Measurements from ENCODE around the gene TYROBP.
A peak's percentile ranks its signal among the peaks of the same experiment; 100 is the strongest.
"Not testable (repeated sequence)": the region's sequence is repeated elsewhere in the genome, so short reads cannot be mapped to it uniquely, and the experiment has no call there.

Gene TYROBP

DNA sequence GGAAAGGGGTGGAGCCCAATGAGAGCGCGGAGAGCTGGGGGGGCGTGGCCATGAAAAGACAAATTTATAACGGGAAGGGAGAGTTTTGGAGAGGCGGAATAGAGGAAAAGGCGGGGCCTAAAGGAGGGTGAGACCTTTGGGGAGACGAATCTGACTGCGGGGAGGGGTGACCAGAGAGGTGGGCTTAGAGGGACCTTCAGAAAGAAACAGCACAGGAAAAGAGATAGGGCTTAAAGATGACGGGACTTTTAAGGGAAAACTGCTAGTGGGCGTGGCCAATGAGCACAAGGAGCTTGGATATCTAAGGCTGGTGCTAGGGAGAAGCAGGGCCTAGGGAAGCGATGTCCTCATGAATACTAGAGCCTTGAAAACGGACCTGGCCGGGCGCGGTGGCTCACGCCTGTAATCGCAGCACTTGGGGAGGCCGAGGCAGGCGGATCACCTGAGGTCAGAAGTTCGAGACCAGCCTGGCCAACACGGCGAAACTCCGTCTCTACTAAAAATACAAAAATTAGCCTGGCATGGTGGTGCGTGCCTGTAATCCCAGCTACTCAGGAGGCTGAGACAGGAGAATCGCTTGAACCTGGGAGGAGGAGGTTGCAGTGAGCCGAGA, 37.9 kb downstream of the TYROBP start:
- not testable (repeated sequence) for DNase-seq (ENCODE audit: low spot score)

DNA sequence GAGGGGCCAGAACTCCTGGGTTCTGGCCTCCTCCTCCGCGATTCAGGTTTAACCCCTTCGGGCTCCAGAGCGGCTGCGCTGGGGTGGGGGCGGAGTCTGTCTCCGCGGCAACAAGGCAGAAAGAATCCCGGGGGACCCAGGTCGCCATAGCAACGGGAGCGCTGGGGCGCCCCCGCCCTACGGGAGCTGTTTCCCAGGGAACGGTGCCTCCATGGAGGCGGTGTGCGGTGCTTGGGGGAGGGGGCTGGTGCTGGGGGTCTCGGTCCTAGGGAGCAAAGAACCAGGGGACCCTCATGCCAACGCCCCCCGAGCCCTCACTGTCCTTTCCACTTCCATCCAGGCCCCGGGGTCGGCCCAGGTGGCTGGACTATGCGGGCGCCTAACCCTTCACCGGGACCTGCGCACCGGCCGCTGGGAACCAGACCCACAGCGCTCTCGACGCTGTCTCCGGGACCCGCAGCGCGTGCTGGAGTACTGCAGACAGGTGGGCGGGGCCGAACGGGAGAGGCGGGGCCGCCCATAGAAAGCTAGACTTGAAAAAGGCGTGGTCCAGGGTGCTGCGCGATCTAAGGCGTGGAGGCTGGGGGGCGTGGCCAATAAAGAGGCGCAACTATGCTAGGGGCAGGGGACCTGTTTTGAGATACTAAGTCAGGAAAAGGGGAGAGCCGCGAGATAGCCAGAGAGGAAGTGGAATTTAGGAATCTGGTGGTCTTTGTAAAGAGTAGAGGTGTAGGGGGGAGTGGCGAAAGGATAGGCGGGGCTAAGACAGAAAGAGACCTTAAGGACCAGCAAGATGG, 38.6 kb downstream of the TYROBP start:
- peak; percentile 67 for DNase-seq (ENCODE audit: low spot score)

DNA sequence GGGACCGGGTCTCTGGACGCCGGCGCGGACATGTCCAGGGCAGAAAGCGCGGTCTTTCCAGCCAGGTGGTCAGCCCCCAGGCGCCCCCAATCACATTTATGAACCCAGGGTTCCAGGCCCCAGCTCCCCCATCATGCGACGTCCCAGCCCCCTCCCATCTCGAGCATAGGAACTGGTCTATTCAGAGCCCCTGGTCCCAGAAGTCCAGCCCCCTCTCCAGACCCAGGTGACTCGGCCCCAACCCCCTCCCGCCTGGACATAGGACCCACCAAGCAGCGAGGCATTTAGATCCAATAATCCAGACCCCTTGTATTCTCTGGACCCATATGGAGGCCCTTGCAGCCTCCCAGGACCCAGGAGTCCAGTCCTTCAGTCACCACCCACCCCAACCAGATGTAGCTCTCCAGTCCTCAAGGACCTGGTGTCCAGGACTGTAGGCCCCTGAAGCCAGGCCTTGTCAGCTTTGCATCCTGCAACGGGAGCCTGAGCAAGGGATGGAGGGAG, 39.2 kb downstream of the TYROBP start:
- no peak for DNase-seq (ENCODE audit: low spot score)

DNA sequence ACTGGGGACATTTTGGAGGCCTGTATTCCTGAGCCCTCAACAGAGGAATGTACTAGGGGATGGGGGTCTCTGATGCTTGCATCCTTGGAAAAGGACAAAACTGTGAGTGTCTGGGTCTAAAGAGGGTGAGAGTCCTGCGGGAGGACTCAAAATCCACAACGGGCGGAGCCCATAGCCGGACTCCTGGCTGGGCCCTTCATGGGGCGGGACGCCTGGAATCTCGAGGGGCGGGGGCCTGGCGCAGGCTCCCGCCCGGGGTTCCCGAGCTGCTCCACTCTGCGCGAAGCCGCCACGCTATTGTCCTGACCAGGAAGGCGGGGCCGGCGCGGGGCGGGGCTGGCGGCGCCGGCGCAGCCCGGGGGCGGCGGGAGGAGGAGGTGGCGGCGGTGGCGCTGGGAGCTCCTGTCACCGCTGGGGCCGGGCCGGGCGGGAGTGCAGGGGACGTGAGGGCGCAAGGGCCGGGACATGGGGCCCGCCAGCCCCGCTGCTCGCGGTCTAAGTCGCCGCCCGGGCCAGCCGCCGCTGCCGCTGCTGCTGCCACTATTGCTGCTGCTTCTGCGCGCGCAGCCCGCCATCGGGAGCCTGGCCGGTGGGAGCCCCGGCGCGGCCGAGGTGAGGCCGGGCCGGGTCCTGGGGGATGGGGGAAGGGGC, 39.8 kb downstream of the TYROBP start, which contains the start of gene APLP1:
Gene APLP1 (plus strand): TSS at position 403 of the 651 bp plus-strand sequence. CDS start 63 bp downstream, at position 466.
- peak; percentile 40 for DNase-seq (ENCODE audit: low spot score)

DNA sequence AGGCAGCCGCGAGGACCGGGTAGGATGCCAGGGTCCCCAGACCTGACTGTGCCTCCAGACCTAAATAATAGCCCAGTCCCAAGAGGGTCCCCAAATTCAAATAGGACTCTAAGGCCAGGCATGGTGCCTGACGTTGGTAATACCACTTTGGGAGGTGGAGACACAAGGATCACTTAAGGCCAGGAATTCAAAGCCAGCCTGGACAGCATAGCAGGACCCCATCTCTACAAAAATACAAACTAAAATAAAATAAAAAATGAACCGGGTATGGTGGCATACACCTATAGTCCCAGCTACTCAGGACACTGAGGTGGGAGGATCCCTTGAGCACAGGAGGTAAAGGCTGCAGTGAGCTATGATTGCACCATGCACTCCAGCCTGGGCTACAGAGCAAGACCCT, 45.1 kb downstream of the TYROBP start:
- no peak for DNase-seq (ENCODE audit: low spot score)

DNA sequence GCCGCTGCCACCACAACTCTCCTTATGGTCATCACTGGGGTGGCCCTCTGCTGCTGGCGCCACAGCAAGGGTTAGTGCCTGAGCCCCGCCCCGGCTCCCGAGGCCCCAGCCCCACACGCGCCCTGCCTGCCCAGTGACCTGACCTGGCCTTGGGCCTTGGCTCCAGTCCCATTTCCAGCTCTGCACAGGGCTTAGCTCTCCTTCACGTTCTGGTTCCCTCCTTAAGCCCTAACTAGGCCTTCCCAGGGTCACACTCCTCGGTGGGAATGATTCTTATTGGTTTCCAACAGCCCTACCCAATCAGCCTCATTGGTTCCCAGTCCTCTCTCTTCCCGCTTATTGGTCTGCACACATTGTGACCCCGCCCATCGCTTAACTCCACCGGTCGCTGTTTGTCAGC, 45.6 kb downstream of the TYROBP start:
- no peak for DNase-seq (ENCODE audit: low spot score)

DNA sequence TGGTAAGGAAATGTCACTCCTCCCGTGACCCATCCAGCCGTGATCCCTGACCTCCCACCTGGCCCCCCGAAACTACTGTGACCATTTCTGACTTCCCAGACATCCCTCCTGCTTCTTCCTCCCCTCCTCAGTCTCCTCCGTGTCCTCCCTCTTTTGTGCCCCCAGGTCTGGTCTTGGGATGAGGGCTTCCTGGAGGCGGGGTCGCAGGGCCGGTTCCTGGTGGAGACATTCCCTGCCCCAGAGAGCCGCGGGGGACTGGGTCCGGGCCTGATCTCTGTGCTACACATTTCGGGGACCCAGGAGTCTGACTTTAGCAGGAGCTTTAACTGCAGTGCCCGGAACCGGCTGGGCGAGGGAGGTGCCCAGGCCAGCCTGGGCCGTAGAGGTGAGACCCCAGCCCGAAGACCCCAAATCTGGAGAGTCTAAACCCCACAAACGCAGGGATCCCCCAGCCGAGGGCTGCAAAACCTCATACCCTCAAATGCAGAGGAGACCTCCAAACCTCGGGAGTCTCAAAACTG, 46.4 kb downstream of the TYROBP start:
- DNase-seq (ENCODE audit: low spot score): no peak

DNA sequence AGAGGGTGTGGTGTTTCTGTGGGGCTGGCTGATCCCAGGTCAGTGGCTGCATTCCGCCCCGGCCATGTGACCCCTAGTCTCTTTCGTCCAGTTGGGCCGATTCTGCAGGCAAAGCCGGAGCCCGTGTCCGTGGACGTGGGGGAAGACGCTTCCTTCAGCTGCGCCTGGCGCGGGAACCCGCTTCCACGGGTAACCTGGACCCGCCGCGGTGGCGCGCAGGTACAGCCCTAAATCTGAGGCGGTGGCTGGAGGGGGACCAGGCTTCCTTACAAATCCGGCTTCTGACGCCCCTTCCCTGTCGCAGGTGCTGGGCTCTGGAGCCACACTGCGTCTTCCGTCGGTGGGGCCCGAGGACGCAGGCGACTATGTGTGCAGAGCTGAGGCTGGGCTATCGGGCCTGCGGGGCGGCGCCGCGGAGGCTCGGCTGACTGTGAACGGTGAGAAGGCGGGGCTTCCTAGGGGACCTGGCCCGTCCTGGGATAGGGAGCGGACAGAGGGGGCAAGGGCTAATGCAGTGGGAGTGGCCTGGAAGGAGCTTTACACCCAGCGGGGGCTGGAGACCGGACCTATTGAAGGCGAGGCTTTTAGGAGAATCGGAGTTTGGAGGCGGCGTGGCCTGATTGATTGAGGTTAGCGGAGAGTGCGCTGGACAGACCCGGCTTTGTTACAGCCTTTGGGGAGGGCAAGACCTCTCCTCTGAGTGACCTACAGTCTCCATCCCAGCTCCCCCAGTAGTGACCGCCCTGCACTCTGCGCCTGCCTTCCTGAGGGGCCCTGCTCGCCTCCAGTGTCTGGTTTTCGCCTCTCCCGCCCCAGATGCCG, 47.1 kb downstream of the TYROBP start:
- DNase-seq (ENCODE audit: low spot score): no peak

DNA sequence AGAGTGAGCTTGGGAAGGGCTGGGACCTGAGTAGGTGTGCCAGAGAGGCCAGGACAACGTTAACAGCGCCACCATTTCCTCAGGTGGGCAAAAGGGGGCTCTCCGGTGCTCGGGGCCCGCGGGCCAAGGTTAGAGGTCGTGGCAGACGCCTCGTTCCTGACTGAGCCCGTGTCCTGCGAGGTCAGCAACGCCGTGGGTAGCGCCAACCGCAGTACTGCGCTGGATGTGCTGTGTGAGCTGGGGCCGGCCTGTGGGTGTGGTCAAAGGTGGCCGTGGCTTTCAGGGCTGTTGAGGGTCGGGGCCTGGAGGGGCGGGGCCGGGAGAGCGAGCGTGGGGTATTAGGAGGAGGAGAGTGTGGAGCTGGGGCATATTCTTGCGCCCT, 47.7 kb downstream of the TYROBP start:
- no peak for DNase-seq (ENCODE audit: low spot score)

DNA sequence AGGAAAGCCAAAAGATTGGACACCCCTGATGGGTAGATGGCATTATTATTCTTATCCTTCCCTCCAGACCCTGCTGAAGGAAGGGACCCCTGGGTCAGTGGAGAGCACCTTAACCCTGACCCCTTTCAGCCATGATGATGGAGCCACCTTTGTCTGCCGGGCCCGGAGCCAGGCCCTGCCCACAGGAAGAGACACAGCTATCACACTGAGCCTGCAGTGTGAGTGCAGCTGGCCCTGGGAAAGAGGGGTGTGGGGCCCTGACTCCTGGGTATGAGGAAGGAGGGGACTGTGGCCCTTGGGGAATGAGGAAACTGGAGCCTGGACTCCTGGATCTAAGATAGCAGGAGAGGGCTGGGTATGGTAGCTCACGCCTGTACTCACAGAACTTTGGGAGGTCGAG, 48.7 kb downstream of the TYROBP start:
- DNase-seq (ENCODE audit: low spot score): no peak

DNA sequence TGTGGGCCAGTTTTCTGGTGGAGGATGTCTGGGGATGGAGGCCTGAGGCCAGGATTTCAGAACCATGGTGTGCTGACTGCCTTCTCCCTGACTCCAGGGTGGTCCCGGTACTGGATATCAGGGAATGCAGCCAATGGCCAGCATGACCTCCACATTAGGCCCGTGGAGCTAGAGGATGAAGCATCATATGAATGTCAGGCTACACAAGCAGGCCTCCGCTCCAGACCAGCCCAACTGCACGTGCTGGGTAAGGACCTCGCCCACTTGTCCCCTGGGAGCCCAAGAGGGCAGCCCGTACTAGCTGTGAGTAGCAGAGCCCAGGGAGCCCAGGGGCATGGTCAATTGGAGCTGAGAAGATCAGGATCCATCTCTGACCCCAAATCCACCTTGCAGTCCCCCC, 49.8 kb downstream of the TYROBP start:
- no peak for DNase-seq (ENCODE audit: low spot score)

DNA sequence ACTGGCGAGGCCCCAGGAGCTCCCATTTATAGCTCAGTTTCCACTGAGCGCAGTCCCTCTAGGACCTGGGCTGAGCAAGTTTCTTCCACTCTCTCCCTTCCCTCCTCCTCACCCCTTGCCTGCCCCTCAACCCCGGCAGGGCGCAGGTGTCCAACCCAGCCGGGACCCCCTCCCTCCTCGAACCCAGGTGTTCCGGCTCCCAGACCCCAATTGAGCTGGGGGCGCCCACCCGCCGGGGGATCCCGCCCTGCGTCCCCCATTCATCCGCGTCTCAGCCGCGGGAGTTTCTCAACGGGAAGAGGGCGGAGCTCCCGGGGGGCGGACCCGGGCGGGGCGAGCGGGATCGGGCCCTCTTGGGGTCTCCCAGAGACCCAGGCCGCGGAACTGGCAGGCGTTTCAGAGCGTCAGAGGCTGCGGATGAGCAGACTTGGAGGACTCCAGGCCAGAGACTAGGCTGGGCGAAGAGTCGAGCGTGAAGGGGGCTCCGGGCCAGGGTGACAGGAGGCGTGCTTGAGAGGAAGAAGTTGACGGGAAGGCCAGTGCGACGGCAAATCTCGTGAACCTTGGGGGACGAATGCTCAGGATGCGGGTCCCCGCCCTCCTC, 51.4 kb downstream of the TYROBP start, which contains the start of gene KIRREL2:
Gene KIRREL2 (plus strand): TSS at position 366 of the 604 bp plus-strand sequence. CDS start 209 bp downstream, at position 575.
- DNase-seq (ENCODE audit: low spot score): no peak
